H9 (cell line): ENCODE measurements around the gene PDE4C. TPM values are rescaled to one million over a fixed set of nuclear protein-coding genes. Genes with fewer than 3 reads are reported as not detected.

Experiments used
- DNase-seq: peaks from one replicate; pipeline ENCODE4 v3.0.0-alpha.2; 2017
- H2AFZ ChIP-seq: one replicate; pipeline ENCODE4 v1.6.1; 2013; ENCODE audit warnings: mild to moderate bottlenecking, low read length, control low read depth, moderate library complexity
- H2AK5ac ChIP-seq: 2 replicates; pipeline ENCODE4 v1.6.1; 2013; ENCODE audit warnings: low read length, control low read depth, mixed read lengths; ENCODE audit not compliant: insufficient read length
- H2BK120ac ChIP-seq: one replicate; pipeline ENCODE4 v1.6.1; 2013; ENCODE audit warnings: low read depth, mild to moderate bottlenecking, low read length, control low read depth, inconsistent platforms; ENCODE audit not compliant: poor library complexity, severe bottlenecking
- H2BK12ac ChIP-seq: 2 replicates; pipeline ENCODE4 v1.6.1; 2013; ENCODE audit warnings: low read length, control low read depth, mixed read lengths, low read depth; ENCODE audit not compliant: insufficient read length
- H2BK15ac ChIP-seq: 2 replicates; pipeline ENCODE4 v1.6.1; 2013; ENCODE audit warnings: low read depth, low read length, control low read depth
- H2BK20ac ChIP-seq: one replicate; pipeline ENCODE4 v1.6.1; 2013; ENCODE audit warnings: low read depth, mild to moderate bottlenecking, low read length, control low read depth, inconsistent platforms; ENCODE audit not compliant: poor library complexity, severe bottlenecking
- H2BK5ac ChIP-seq: 2 replicates; pipeline ENCODE4 v1.6.1; 2013; ENCODE audit warnings: low read length, control low read depth, mixed read lengths; ENCODE audit not compliant: insufficient read length
- H3K14ac ChIP-seq: 2 replicates; pipeline ENCODE4 v1.6.1; 2013; ENCODE audit warnings: low read length, control low read depth; ENCODE audit not compliant: insufficient read depth
- H3K18ac ChIP-seq: 2 replicates; pipeline ENCODE4 v1.6.1; 2013; ENCODE audit warnings: low read depth, mild to moderate bottlenecking, mixed read lengths, low read length, control low read depth; ENCODE audit not compliant: insufficient read length
- H3K23ac ChIP-seq: 2 replicates; pipeline ENCODE4 v1.6.1; 2013; ENCODE audit warnings: low read length, control low read depth, mixed read lengths, low read depth; ENCODE audit not compliant: insufficient read length
- H3K23me2 ChIP-seq: 2 replicates; pipeline ENCODE4 v1.6.1; 2013; ENCODE audit warnings: low read depth, mild to moderate bottlenecking, mixed read lengths, low read length, control low read depth; ENCODE audit not compliant: insufficient read length, poor library complexity, severe bottlenecking
- H3K27ac ChIP-seq: 2 replicates; pipeline ENCODE4 v1.5.1; 2013; ENCODE audit warnings: low read length, control low read depth, mixed read lengths, low read depth; ENCODE audit not compliant: insufficient read length
- H3K27me3 ChIP-seq: 2 replicates; pipeline ENCODE4 v1.6.1; 2013; ENCODE audit warnings: low read length, control low read depth, inconsistent platforms; ENCODE audit not compliant: insufficient read depth
- H3K4ac ChIP-seq: 2 replicates; pipeline ENCODE4 v1.6.1; 2013; ENCODE audit warnings: low read depth, mild to moderate bottlenecking, control low read depth, inconsistent platforms, low read length, moderate library complexity
- H3K4me1 ChIP-seq: 2 replicates; pipeline ENCODE4 v1.6.1; 2013; ENCODE audit warnings: low read length, control low read depth, inconsistent platforms; ENCODE audit not compliant: insufficient read depth
- H3K4me2 ChIP-seq: 2 replicates; pipeline ENCODE4 v1.6.1; 2013; ENCODE audit warnings: low read length, control low read depth, mixed read lengths; ENCODE audit not compliant: insufficient read length, insufficient read depth
- H3K56ac ChIP-seq: 2 replicates; pipeline ENCODE4 v1.6.1; 2013; ENCODE audit warnings: low read depth, mild to moderate bottlenecking, mixed read lengths, low read length, control low read depth; ENCODE audit not compliant: insufficient read length
- H3K79me1 ChIP-seq: 2 replicates; pipeline ENCODE4 v1.6.1; 2013; ENCODE audit warnings: low read depth, mild to moderate bottlenecking, moderate library complexity, low read length, control low read depth, inconsistent platforms; ENCODE audit not compliant: insufficient read depth, poor library complexity, severe bottlenecking
- H3K79me2 ChIP-seq: 2 replicates; pipeline ENCODE4 v1.6.1; 2013; ENCODE audit warnings: low read length, control low read depth, inconsistent platforms; ENCODE audit not compliant: insufficient read depth
- H3K9ac ChIP-seq: 2 replicates; pipeline ENCODE4 v1.6.1; 2013; ENCODE audit warnings: low read length, control low read depth, mixed read lengths; ENCODE audit not compliant: insufficient read length; ENCODE audit errors: extremely low read depth
- H3K9me3 ChIP-seq: one replicate; pipeline ENCODE4 v1.6.1; 2013; ENCODE audit warnings: low read depth, low read length, inconsistent platforms; ENCODE audit not compliant: control insufficient read depth
- H3T11ph ChIP-seq: one replicate; pipeline ENCODE4 v1.6.1; 2013; ENCODE audit warnings: mild to moderate bottlenecking, low read length, control low read depth, inconsistent platforms
- H4K20me1 ChIP-seq: one replicate; pipeline ENCODE4 v1.6.1; 2013; ENCODE audit not compliant: control insufficient read depth, insufficient read length, insufficient read depth
- H4K5ac ChIP-seq: 2 replicates; pipeline ENCODE4 v1.6.1; 2013; ENCODE audit warnings: low read depth, mild to moderate bottlenecking, mixed read lengths, low read length, control low read depth; ENCODE audit not compliant: insufficient read length
- H4K8ac ChIP-seq: replicated peaks from 2 replicates; pipeline ENCODE4 v1.6.1; 2013; ENCODE audit warnings: low read length, control low read depth, mixed read lengths, low read depth; ENCODE audit not compliant: insufficient read length
- H4K91ac ChIP-seq: 2 replicates; pipeline ENCODE4 v1.6.1; 2013; ENCODE audit warnings: low read depth, mild to moderate bottlenecking, moderate library complexity, mixed read lengths, low read length, control low read depth; ENCODE audit not compliant: insufficient read length
- H3K27ac Mint-ChIP-seq, 3 experiments: 2 replicates in 2 of 3; 3 replicates in 1 of 3; pipeline ENCODE4 v1.8.0; 2020 to 2021; ENCODE audit warnings: mixed read lengths in 3 of 3, mild to moderate bottlenecking in 1 of 3, moderate library complexity in 1 of 3
- H3K27me3 Mint-ChIP-seq: 2 replicates; pipeline ENCODE4 v1.8.0; 2021; ENCODE audit warnings: low read depth, mild to moderate bottlenecking, moderate library complexity, mixed read lengths
- H3K36me3 Mint-ChIP-seq, 3 experiments: 2 replicates in 2 of 3; 3 replicates in 1 of 3; pipeline ENCODE4 v1.8.0; 2020 to 2021; ENCODE audit warnings: low read depth in 3 of 3, mixed read lengths in 3 of 3; ENCODE audit not compliant: insufficient read depth in 1 of 3
- H3K4me1 Mint-ChIP-seq, 2 experiments: 2 replicates each; pipeline ENCODE4 v1.8.0; 2020; ENCODE audit warnings: mixed read lengths in 2 of 2
- H3K4me3 Mint-ChIP-seq, 2 experiments: 2 replicates in 1 of 2; 3 replicates in 1 of 2; pipeline ENCODE4 v1.8.0; 2020 to 2021; ENCODE audit warnings: mild to moderate bottlenecking in 2 of 2, mixed read lengths in 2 of 2, moderate library complexity in 1 of 2
- H3K9me3 Mint-ChIP-seq, 2 experiments: 2 replicates in 1 of 2; 3 replicates in 1 of 2; pipeline ENCODE4 v1.8.0; 2020; ENCODE audit warnings: mild to moderate bottlenecking in 2 of 2, mixed read lengths in 2 of 2, moderate library complexity in 1 of 2
- CTCF ChIP-seq: fragments of 200-600 bp; sonication (generic); conservative IDR thresholded peaks from 3 replicates; pipeline ENCODE4 v1.8.0; 2021; ENCODE audit warnings: antibody characterized with exemption, mild to moderate bottlenecking
- WGBS: extraction: QIAGEN DNeasy Blood & Tissue Kit; methylation state at CpG from one replicate; pipeline ENCODE4 v1.1.7; 2013; ENCODE audit warnings: missing lambda C conversion rate, low lambda C conversion rate, mixed read lengths; ENCODE audit not compliant: insufficient read length; ENCODE audit errors: extremely low coverage; 5-methylcytosine and 5-hydroxymethylcytosine counted together
- total RNA-seq: library from RNA; stranded (reverse); gene quantifications from 2 replicates; pipeline ENCODE4 v1.2.1, GENCODE V29; 2021

The PDE4C gene
- total RNA-seq, 1 experiment from 2014 or later = 1.8 TPM

- DNase-seq = no peak
- H3K4ac ChIP-seq = no peak overlapping the region
- no peaks in the 10 kb centered on the region for H3K4me1 ChIP-seq
- no peak overlapping the region for H2AFZ ChIP-seq
- peaks cover 1% of the 10 kb centered on the region for H3K23me2 ChIP-seq
- no peak overlapping the region for H2BK15ac ChIP-seq
- no peak overlapping the region for H2BK120ac ChIP-seq
- H3K27ac Mint-ChIP-seq = no peak overlapping the region
- H3K9ac ChIP-seq = no peak overlapping the region
- H2AK5ac ChIP-seq = no peak overlapping the region
- no peaks in the 10 kb centered on the region for H3K36me3 Mint-ChIP-seq
- no peak overlapping the region for H2BK20ac ChIP-seq
- peaks cover under 1% of the 10 kb centered on the region for H4K20me1 ChIP-seq
- no peak overlapping the region for H3K23ac ChIP-seq
- no peaks in the 10 kb centered on the region for H3K9me3 ChIP-seq
- H2BK5ac ChIP-seq = no peak overlapping the region
- H3K56ac ChIP-seq = no peak overlapping the region
- H3K18ac ChIP-seq = no peak overlapping the region
- peaks cover 14 to 25% of the 10 kb centered on the region in 2 experiments for H3K4me1 Mint-ChIP-seq
- H3K79me1 ChIP-seq = no peaks in the 10 kb centered on the region
- H3K4me2 ChIP-seq = no peak overlapping the region
- no peaks in the 10 kb centered on the region for H3K9me3 Mint-ChIP-seq
- peaks cover 17% of the 10 kb centered on the region for H3K27me3 Mint-ChIP-seq
- no peak overlapping the region for H3K4me3 Mint-ChIP-seq
- no peaks in the 10 kb centered on the region for H3K27me3 ChIP-seq
- no peaks in the 10 kb centered on the region for H3K79me2 ChIP-seq
- H4K91ac ChIP-seq = no peak overlapping the region
- H4K8ac ChIP-seq = no peak overlapping the region
- no peak overlapping the region for H4K5ac ChIP-seq
- H3T11ph ChIP-seq = no peak overlapping the region
- H3K27ac ChIP-seq = no peak overlapping the region
- no peak overlapping the region for H2BK12ac ChIP-seq
- no peak overlapping the region for H3K14ac ChIP-seq
- no CpG with 5 or more reads among the region's 5 CpGs for WGBS
- no peak for TF ChIP-seq CTCF
Measured at GRCh38 chr19:18249834-18250233, 23.6 kb upstream of the PDE4C start.
